HG02588 (cell line): ENCODE measurements around the gene MLLT3.

ENCODE experiments used
- ATAC-seq: cut with Tn5 transposase; IDR thresholded peaks from one replicate; pipeline ENCODE4 v1.9.1; 2021; ENCODE audit warnings: mild to moderate bottlenecking, moderate library complexity; ENCODE audit not compliant: unreplicated experiment

The MLLT3 gene

DNA sequence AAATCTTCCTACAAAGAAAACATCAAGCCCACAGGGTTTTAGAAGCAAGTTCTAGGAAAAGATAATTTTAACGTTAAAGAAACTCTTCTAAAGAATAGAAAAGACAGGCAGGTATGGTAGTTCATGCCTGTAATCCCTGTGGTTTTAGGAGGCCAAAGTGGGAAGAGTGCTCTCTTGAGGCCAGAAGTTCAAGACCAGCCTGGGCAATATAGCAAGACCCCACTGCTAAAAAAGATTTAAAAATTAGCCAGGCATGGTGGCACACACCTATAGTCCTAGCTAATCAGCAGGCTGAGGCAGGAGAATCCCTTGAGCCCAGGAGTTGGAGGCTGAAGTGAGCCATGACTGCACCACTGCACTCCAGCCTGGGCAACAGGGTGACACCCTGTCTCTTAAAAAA is 193.3 kb downstream of the MLLT3 start:
- no peak for ATAC-seq

DNA sequence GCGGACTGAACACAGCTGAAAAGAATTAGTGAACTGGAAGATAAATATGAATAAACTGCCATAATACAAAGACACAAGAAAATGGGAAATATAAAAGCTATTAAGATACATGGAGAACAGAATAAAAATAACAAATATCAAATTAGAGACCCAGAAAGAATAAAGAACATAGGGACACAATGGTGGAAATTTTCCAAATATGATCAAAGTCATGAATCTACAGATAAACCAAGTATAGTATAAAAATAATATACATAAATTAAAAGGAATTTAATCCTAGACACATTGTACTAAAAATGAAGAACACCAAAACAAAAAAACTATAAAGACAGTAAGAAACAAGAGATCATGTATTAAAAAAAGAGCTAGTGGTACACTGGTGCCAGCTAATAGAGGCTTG is 194.9 kb downstream of the MLLT3 start:
- no peak for ATAC-seq

DNA sequence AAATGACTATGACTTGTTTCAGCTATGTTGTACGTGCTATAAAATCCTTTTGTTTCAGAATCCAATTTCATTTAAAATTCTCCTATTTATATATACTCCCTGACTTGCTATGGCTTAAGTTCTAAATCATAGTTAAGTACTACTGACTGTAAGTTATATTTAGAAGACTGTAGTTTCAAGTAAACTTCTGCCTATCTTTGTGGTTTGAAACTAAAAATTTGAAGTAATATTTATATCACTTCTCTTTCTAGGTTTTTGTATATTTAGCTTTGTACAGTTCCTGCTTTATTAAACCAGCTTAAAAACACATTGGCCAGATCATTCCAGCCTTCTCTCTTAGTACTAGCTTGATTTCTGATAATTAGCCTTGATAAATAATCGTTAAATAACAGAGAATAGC is 196.3 kb downstream of the MLLT3 start:
- peak; percentile 79 for ATAC-seq

DNA sequence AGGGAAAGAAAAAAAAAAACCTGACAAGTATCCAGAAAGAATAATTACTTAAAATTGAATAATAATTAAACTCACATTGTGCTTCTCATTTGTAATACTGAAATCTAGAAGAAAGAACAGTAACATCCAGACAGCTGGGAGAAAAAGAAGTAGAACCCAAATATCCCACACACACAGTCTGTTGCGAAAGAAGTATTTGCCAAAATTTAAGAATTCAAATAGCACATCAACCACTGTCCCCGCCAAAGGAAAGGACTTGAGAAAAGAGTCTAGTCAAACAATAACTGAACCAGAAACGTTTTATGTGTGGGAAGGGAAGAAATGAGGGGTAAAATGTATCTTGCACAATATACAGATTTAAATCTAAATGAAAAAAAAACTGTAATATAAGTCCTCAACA is 202.8 kb downstream of the MLLT3 start:
- no peak for ATAC-seq

DNA sequence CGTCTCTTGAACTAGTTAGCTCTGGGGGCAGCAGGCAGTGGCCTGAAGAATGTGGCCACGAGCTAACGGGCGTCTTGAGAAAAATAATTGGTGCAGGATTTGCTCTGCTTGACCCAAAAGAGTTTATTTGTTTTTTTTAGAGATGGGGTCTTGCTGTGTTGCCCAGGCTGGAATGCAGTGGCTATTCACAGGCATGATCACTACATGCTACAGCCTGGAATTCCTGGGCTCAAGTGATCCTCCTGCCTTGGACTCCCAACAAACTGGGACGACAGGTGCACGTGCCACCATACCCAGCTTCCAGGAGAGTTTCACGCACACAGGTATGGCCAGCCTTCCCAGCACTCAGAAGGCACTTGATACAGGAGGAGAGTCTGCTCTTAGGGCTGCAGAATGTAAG is 203.8 kb downstream of the MLLT3 start:
- no peak for ATAC-seq

DNA sequence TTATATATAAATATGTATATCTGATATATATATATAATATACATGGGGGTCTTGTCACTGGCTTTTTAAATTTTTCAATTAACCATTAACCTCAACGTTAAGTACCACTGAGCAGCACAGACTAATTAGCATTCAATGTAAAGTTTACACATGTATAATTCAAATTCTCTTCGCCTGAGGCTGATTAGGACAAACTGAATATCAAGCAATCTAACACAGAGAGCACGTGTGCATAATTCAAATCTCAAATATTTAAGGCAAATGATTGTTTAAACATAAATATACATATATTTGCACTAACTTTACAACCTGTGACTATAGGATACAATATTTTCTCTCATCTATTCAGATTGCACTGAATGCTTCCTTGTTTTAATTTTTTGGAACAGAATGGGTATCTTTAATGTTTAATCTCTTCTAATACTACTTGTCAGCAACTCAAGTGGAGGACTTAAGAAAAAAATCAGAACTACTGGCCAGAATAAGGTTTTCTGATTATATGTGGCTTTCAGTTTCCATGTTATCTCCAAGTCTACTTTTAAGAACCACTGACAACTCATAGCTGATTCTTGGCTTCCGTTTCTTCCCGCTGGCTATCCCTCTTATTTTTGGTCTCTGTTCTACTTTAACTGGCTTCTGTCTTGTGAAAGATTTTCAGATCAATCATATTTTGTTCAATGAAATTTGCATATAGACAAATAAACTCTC is 204.8 kb downstream of the MLLT3 start:
- no peak for ATAC-seq

DNA sequence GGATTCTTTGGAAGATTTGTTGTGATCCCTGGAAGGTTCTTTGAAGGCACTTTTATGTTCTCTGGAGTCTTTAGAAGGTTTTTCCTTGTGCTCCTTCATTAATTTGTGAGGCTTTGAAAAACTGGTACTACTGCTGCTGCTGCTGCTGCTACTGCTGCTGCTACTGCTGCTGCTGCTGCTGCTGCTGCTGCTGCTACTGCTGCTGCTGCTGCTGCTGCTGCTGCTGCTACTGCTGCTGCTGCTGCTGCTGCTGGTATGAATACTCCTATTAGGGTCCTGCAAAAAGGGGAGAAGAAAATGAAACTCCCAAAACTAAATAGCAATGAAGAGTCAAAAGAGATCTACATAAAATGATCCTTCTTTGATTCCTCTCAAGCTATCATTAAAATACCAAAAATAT is 208.1 kb downstream of the MLLT3 start:
- ATAC-seq: no peak

DNA sequence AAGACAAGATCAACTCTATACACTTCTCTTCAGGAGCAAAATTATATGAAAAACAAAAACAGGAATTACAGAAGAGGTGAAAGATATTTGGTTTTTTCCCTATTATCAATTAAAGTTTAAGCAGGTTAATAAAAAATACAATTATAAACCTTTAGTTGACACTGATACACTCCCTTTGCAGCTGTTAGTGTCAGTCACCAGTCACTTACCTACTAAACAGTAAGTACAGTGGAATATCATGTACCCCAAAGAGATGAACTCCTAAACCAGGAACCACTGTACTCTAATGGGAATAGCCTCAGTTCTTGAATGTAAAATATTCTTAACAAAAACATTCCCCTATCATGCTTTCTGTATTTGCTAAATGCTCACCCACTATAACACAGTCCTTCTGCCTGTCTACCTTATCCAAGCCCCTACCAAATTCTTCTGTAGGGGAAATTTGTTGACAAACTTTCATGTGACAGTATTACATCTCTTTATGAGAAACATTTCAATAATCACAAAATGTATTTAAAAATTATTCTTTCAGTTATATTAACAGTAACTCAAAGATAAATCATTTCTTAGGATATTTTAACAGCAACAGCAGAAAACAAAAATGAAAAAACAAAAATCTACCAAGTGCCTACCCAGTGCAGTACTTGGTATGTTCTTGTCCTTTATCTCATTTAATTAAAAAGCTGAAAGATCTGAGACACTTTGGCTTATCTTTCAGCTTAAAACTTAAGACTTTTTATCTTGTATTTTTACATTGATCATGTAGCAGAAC is 212.8 kb downstream of the MLLT3 start:
- ATAC-seq: no peak

DNA sequence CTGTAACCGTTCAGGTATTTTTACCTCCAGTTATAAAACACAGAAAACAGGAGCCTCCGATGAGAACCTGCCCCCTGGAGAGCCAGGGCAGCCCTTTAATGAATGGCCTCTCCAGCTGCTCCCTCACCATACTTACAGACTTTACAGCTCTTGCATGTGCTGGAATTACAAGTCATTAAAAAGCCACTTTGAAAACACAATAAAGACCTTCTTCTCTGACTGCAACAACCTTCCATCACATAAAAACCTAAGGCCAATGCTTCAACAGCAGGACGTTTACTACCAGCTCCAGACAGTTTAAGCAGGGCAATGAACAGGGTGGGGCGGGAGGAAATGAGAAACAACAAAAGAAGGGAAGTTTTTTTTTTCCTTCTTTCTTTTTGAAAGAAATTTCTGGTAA is 213.8 kb downstream of the MLLT3 start:
- no peak for ATAC-seq

DNA sequence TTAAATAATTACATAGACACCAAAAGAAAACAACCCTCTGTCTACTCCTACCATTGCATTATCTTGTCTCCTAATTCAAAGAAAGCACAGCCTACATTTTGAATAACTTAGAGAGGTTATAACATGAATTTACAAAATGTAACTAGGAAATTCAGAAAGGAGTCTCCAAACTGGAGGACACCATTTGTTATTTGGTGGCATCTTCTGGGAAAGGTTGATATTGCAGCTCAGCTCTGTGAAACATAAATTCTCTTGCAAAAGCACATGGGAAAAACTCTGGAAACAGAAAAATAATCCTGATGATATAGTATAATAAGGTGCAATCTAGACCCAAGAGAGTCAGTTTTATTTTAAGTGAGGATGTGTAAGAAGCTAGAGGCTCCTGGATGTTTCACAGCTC is 215.3 kb downstream of the MLLT3 start:
- no peak for ATAC-seq

DNA sequence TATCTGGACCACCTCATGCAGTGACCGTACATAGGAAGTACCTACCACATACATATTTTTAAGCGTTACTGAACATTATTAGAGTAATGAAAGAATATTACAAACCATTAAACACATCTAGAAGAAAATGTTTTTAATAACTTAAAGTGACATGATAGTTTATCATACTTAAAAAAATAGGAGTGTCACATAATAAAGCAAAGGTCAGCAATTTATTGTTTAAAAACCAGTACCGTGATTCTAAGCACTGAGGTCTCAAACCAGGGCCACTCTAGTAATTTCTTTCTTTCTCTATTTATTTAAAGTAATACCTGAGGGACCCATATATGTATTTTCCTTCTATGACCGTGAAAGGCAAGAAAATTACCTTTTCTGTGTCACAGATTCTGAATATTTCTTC is 216.0 kb downstream of the MLLT3 start:
- no peak for ATAC-seq

DNA sequence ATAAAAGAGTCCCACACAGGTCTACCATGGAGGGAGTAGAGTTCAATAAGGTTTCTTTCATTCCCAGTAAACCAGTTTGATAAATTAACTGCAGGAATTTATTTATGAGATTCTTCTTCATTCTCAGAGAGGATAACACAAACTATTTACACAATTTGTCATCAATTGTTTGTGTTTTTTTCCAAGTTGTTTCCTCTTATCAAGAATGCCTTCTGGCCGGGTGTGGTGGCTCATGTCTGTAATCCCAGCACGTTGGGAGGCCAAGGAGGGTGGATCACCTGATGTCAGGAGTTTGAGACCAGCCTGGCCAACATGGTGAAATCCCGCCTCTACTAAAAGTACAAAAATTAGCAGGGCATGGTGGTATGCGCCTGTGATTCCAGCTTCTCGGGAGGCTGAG is 216.7 kb downstream of the MLLT3 start:
- no peak for ATAC-seq

DNA sequence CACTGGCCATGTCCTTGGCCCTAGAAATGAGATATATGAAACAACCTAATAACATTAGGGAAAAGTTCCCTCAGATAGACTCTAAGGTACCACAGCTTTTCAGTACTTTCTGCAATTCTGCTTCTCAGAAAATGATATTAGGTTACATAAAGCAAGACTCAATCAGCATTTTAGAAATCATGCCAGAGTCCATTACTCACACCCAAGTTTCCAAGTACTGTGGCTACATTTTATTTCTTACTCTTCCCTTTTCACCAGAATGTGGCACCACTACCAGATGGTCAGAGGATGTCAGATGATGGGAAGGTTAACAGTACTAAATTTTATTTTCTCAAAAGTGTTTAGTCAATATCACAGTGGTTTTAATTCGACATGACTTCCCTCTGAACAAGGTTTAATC is 217.2 kb downstream of the MLLT3 start:
- ATAC-seq: no peak

DNA sequence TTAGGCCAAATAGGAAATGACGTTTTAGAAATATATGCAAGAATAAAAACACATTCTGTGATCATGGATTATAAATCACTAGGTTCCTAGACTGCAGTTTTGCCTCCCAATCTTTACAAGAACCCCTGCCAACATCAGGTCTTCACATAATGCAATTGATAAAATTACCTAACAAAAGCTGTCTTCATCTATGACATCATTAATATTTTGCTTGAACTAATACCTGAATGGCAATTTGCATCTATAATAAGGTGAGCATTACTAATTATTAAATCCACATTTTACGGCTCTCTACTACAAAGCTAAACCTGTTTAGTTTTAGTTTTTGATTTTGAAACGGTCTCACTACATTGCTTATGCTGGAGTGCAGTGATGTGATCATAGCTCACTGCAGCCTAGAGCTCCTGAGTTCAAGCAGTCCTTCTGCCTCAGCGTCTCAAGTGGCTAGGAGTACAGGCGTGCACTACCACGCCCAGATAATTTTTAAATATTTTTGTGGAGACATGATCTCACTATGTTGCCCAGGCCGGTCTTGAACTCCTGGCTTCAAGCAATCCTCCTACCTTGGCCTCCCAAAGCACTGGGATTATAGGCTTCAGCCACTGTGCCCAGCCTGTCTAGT is 218.0 kb downstream of the MLLT3 start:
- ATAC-seq: no peak

DNA sequence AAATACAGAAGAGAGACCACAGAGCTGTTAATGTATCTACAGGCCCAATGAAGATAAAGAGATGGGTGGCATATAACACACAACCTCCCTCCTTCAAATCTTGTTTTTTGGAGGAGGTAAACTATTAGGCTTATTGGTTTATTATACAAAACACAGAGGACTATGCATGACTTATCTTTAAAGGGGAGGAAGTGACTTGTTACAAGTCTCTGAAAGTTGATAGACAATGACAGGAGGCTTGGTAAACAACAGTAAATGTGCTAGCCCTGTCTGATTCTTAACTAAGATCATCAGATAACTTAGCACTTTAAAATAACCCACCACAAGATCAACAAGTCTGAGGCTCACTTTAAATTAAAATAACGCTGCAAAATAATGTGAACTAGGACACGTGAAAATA is 219.0 kb downstream of the MLLT3 start:
- no peak for ATAC-seq

DNA sequence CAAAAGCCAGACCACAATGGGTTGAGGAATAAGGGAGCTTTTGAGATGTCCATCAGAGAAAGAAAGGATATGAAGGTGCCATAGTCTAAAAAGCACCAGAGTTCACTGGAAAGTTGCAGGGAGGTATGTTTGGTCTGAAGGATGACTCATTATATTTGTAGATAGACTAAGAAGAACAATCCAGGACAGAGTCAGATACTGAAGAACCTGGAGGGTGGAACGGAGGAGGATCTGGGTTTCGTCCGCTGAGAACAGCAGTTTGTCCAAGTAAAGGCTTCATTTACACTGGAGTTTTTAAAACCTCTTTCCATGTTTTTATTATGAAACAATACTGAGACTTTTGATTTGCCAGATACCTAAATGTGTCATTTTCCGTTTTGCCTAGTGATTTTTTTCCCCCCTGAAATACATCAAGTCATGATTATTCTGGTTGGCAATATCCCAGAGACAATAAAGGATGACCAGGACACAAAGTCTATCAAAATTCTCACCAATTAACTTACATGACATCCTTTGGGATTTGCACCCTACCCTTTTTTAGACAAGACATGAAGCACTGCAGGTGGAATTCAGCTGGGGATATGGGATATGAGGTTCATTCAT is 219.9 kb downstream of the MLLT3 start:
- no peak for ATAC-seq

DNA sequence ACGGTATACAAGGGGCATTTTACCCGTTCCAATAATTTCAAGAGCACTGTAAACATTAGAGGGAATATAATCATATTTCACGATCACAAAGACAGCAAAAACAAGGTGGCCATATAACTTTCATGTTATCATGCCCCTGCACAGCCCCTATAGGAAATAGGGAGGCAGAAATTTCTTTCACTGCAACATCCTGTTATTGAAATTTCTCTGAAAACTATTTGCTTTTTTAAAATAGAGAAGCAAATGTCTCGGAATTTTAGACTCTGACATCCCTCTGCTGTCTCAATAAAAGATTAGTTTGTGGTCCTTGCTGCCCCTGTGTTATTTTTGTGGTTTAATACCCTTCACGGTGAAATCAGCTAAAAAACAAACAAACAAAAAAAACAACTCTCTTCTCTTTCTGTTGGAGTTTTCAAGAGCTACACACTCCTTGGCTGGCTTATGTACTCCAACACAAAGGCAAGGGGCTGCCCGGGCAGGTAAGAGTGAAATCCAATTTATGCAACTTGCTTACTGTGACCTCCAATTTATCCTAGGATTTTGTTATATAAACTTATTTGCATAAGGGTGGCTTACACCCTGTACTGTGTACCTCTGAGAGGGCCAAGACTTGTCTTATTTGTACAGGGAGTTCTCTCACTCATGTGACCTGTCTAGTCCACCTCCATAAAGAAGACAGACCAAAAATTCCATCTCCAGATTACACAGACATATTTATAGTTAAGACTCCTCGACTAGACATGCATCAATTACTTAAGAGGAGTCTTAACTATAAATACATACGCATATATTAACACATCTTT is 223.6 kb downstream of the MLLT3 start:
- no peak for ATAC-seq

DNA sequence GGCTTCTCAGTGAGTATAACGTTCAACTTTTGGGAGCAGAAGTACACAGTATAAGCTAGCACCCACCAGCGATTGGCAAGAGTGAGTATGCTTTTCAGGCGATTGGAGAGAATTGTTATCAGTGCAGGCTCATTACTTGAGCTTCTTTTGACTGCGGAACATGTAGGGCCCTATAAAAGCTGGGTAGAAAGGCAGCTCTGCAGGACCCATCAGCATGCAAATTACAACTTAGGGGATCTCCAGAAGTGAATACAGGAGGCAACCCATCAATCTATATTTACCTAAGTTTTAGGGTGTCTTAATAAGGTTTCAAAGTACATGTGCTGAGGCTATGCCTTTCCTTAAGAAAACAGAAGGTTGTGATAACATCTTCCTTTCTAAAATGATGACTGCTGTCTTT is 225.0 kb downstream of the MLLT3 start:
- ATAC-seq: peak; percentile 76

DNA sequence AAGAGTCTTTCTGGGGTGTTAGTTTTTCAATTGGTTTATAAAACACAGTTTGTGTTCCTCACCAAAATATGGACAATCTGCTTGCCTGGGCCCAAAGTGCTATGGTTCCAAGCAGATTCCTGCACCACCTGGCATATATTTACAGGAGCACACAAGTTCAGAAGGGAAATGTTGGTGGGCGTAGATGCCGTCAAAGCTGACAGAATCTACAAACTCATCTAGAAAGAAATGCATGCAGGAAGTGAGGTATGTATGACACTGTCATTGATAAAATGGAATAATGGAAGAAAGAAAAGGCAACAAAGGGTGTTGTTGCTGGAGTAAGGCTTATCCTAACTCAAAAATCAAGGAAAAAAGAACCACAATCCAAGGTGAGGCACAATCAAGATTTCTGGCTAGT is 225.8 kb downstream of the MLLT3 start:
- no peak for ATAC-seq

DNA sequence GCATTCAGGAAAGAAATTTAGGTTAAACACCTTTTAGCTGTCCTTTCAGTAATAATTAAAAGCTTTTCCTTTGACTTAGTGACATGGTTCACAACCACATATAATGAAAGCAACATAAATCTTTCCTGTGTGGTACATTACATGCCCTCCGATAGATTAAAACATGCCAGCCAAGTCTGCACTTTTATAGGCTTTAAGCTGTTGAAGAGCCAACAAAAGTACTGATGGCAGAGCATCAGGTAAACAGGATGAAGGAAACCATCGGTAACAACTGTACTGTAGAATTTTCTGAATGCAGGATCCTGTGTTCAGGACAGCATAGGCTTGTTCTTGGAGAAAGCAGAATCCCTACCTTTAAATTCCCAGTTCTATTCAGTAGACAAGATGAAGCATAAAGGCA is 226.6 kb downstream of the MLLT3 start:
- ATAC-seq: no peak

DNA sequence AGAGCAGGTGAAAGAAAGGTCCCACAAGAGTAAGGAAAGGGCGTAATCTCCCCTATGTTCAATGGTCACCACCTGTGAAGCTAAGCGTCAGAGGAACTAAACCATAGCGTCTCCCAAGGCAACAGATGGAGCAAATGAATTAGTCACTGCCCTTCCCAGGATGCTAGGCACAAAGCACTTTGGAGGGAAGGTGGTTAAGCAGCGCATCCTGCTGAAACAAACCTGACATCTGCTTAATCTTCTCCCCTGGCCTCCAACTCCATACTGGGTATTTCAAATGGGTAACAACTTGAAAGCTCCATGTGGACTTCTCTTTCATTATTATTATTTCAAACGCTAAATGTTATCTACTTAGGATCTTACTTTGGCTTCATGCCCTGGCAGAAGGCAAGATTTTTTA is 227.3 kb downstream of the MLLT3 start:
- no peak for ATAC-seq
